GM12892 (cell line): Measurements from ENCODE around the gene DGKI.

Experiments used
- POLR2A ChIP-seq: IDR thresholded peaks from 2 replicates; pipeline ENCODE4 v1.6.1; 2011; ENCODE audit warnings: low read depth, low read length, control low read depth
- POLR2AphosphoS5 ChIP-seq: IDR thresholded peaks from 2 replicates; pipeline ENCODE4 v1.6.1; 2011; ENCODE audit warnings: low read depth, low read length, control low read depth

GRCh38 chr7:137597856-137598255 is 248.9 kb downstream of the DGKI start:
- TF ChIP-seq POLR2A (no peak), POLR2AphosphoS5 (no peak)
